Activated T-cell treated with anti-CD3 and anti-CD28 coated beads for 24 hours (primary cell): ENCODE results near the gene KRTAP5-1.
A peak's percentile ranks its signal among the peaks of the same experiment; 100 is the strongest.
"Not testable (repeated sequence)": the region's sequence is repeated elsewhere in the genome, so short reads cannot be mapped to it uniquely, and the experiment has no call there.

Experiments used
- DNase-seq: peaks from one replicate; pipeline ENCODE4 v3.0.0-alpha.2; 2020; ENCODE audit warnings: low read depth

The KRTAP5-1 gene

GRCh38 chr11:1601663-1602062 is 16.6 kb upstream of the KRTAP5-1 start:
- DNase-seq: not testable (repeated sequence)

GRCh38 chr11:1600626-1601025 is 15.5 kb upstream of the KRTAP5-1 start:
- DNase-seq: no peak

- no peak for DNase-seq
These were observed 13.7 kb upstream of the KRTAP5-1 start for GRCh38 chr11:1598816-1599215.

GRCh38 chr11:1598406-1598805 is 13.3 kb upstream of the KRTAP5-1 start:
- DNase-seq: not testable (repeated sequence)

- DNase-seq: no peak
These were observed 12.9 kb upstream of the KRTAP5-1 start, which contains the start of gene KRTAP5-2 for GRCh38 chr11:1597994-1598380. Gene KRTAP5-2 (minus strand): TSS chr11:1598294. CDS start chr11:1598250, 44 bp downstream.

GRCh38 chr11:1597331-1597993 is 12.4 kb upstream of the KRTAP5-1 start:
- DNase-seq: no peak

GRCh38 chr11:1596576-1597121 is 11.6 kb upstream of the KRTAP5-1 start:
- not testable (repeated sequence) for DNase-seq

- not testable (repeated sequence) for DNase-seq
These were observed 11.0 kb upstream of the KRTAP5-1 start for GRCh38 chr11:1595994-1596575.

- no peak for DNase-seq
These were observed 7.5 kb upstream of the KRTAP5-1 start for GRCh38 chr11:1592628-1593027.

GRCh38 chr11:1589996-1590395 is 4.9 kb upstream of the KRTAP5-1 start:
- DNase-seq: no peak

GRCh38 chr11:1589191-1589963 is 4.3 kb upstream of the KRTAP5-1 start:
- DNase-seq: not testable (repeated sequence)

GRCh38 chr11:1586699-1587098 is 1.6 kb upstream of the KRTAP5-1 start:
- DNase-seq: no peak

- not testable (repeated sequence) for DNase-seq
These were observed 2.2 kb downstream of the KRTAP5-1 start for GRCh38 chr11:1582909-1583308.

GRCh38 chr11:1581976-1582375 is 3.1 kb downstream of the KRTAP5-1 start:
- DNase-seq: no peak

GRCh38 chr11:1576825-1577224 is 8.3 kb downstream of the KRTAP5-1 start:
- DNase-seq: no peak

GRCh38 chr11:1575756-1576155 is 9.3 kb downstream of the KRTAP5-1 start:
- not testable (repeated sequence) for DNase-seq

GRCh38 chr11:1574933-1575242 is 10.2 kb downstream of the KRTAP5-1 start:
- no peak for DNase-seq

GRCh38 chr11:1574238-1574932 is 10.7 kb downstream of the KRTAP5-1 start:
- peak; percentile 42 for DNase-seq

- DNase-seq: no peak
These were observed 11.2 kb downstream of the KRTAP5-1 start for GRCh38 chr11:1573903-1574237.

GRCh38 chr11:1573077-1573902 is 11.8 kb downstream of the KRTAP5-1 start:
- no peak for DNase-seq
